ENCODE results near the gene MOK. TPM values are rescaled to one million over a fixed set of nuclear protein-coding genes. Genes with fewer than 3 reads are reported as not detected.

Gene MOK
- total and polyA plus RNA-seq, 2 of the 4 experiments (the other 2 are of a cell fraction): 16.8 to 48.5 TPM

DNA sequence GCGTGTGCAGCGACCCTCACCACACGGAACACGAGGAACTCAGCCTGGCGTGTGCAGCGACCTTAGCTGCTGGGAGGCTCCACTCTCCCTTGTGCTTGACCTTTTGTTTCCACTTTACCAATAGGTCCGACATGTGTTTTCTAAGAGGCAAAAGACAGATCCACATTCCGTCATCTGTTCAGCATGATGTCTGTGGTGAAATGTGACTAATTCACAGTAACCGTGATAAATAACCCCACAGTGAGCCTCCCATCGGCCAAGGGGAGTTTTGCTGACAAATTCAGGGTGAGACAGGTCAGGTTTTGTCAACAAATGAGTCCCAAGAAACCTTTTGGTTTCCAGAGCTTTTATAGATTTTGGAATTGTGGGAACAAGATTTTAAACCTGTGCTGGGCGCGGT is 55.9 kb downstream of the MOK start:
- no peaks in the 10 kb centered on the region for H4K20me1 ChIP-seq (ENCODE audit: insufficient read depth, low read length)
- H3K9me3 ChIP-seq (ENCODE audit: control insufficient read depth, insufficient read depth, low read length): no peaks in the 10 kb centered on the region
- in situ Hi-C loops (cut with MboI; ENCODE audit: low sequenced_read_pairs): no loop called here
- peak overlapping the region; percentile 79; the same call in 1 of the 2 replicates for H3K4ac ChIP-seq (ENCODE audit: low read depth, low read length)
- H3K79me1 ChIP-seq (ENCODE audit: low read depth in 1 of 2, low read length in 2 of 2): no peaks in the 10 kb centered on the region; a peak in 2 of 4 replicates
- H2BK5ac ChIP-seq (ENCODE audit: low read depth, low read length, poor library complexity, severe bottlenecking): peak overlapping the region; percentile 36
- no peak overlapping the region for H2BK20ac ChIP-seq (ENCODE audit: low read depth, low read length)
- H4K8ac ChIP-seq (ENCODE audit: low read depth in 2 of 2, low read length in 2 of 2): no peak overlapping the region; a peak in 1 of 4 replicates
- peak overlapping the region; percentile 5 for H2AK9ac ChIP-seq (replicated peaks; ENCODE audit: low read depth, low read length, poor library complexity)
- H3K9ac ChIP-seq (ENCODE audit: low read depth, low read length): no peak overlapping the region
- no peak overlapping the region for H2BK120ac ChIP-seq (ENCODE audit: low read depth, low read length)
- BruUV-seq (replicated peaks): no TSS peak
- TF ChIP-seq, protein P1, sequence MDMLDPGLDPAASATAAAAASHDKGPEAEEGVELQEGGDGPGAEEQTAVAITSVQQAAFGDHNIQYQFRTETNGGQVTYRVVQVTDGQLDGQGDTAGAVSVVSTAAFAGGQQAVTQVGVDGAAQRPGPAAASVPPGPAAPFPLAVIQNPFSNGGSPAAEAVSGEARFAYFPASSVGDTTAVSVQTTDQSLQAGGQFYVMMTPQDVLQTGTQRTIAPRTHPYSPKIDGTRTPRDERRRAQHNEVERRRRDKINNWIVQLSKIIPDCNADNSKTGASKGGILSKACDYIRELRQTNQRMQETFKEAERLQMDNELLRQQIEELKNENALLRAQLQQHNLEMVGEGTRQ (IDR thresholded peaks at IDR 0.05; ENCODE audit: low read depth, low read length): no peak
- no peak for TF ChIP-seq RCOR1 (IDR thresholded peaks at IDR 0.05; ENCODE audit: insufficient replicate concordance, low read length)
- TF ChIP-seq RFX5 (IDR thresholded peaks at IDR 0.05; ENCODE audit: low read depth, low read length): no peak
- TF ChIP-seq BHLHE40 (IDR thresholded peaks at IDR 0.05; ENCODE audit: low read depth, low read length): no peak
- no peak for TF ChIP-seq POLR2A (IDR thresholded peaks at IDR 0.05; ENCODE audit: low read depth, low read length)
- ChIA-PET POLR2A (ENCODE audit: unreplicated experiment) (no interaction called here), CTCF (no interaction called here)
- peaks cover 3% of the 10 kb centered on the region; the same call in 1 of the 2 replicates for H3K9me1 ChIP-seq (ENCODE audit: insufficient read depth, low read length)
- H3K27ac ChIP-seq (ENCODE audit: insufficient read depth, low read length): no peak overlapping the region
- intact Hi-C loops (cut with micrococcal nuclease): no loop called here
- no peaks in the 10 kb centered on the region; the same call in 1 of the 2 replicates for H3K36me3 ChIP-seq (ENCODE audit: control insufficient read depth, insufficient read depth, low read length)
- H3K4me2 ChIP-seq (ENCODE audit: low read depth, low read length): no peak overlapping the region
- H4K5ac ChIP-seq (ENCODE audit: low read depth, low read length): no peak overlapping the region
- dilution Hi-C loops (cut with HindIII; ENCODE audit: low sequenced_read_pairs, unreplicated experiment): no loop called here
- H3K4me3 ChIP-seq (ENCODE audit: insufficient read depth, low read depth, low read length): no peak overlapping the region
- H3K14ac ChIP-seq (replicated peaks; ENCODE audit: low read depth, low read length): 0 out of 2 replicates have a peak overlapping the region, but pooled peaks have one; percentile 40
- no peak overlapping the region for H3K56ac ChIP-seq (ENCODE audit: extremely low read depth, insufficient read depth, low read length)
- no peak overlapping the region for H2AFZ ChIP-seq (replicated peaks; ENCODE audit: low read length, poor library complexity)
- H3K23ac ChIP-seq (ENCODE audit: low read depth, low read length): no peak overlapping the region
- no peak overlapping the region for H2BK15ac ChIP-seq (ENCODE audit: low read depth, low read length)
- DNase-seq (peak; percentile 55), ATAC-seq (ENCODE audit: low read depth) (no peak)
- no peak overlapping the region for H4K91ac ChIP-seq (ENCODE audit: insufficient read depth, low read depth, low read length)
- peaks cover 4% of the 10 kb centered on the region for H3K4me1 ChIP-seq (ENCODE audit: control insufficient read depth, insufficient read depth, low read length)
- no peak overlapping the region for H3K18ac ChIP-seq (ENCODE audit: low read depth, low read length)
- peak overlapping the region; percentile 82 for H2AK5ac ChIP-seq (ENCODE audit: low read depth, low read length)
- H3K27me3 ChIP-seq (ENCODE audit: control insufficient read depth, insufficient read depth, low read length): no peaks in the 10 kb centered on the region; the same call in 1 of the 2 replicates
- 77% methylated on average over 4 of the region's 12 CpGs; no CpG with 5 or more reads in 1 of the 2 experiments for WGBS, 2 experiments (ENCODE audit: extremely low coverage in 2 of 2, insufficient read length in 1 of 2)
